IPS-18c (cell line): ENCODE data around the gene IVD.

Source experiments
- H3K4me3 ChIP-seq: 2 replicates; pipeline ENCODE4 v1.7.0; 2013; ENCODE audit warnings: low read depth, mild to moderate bottlenecking, low read length, moderate library complexity; ENCODE audit not compliant: insufficient read depth
- H3K9me3 ChIP-seq: one replicate; pipeline ENCODE4 v1.6.1; 2013; ENCODE audit warnings: mild to moderate bottlenecking, low read length, moderate library complexity; ENCODE audit not compliant: control insufficient read depth, insufficient read depth

Gene IVD

DNA sequence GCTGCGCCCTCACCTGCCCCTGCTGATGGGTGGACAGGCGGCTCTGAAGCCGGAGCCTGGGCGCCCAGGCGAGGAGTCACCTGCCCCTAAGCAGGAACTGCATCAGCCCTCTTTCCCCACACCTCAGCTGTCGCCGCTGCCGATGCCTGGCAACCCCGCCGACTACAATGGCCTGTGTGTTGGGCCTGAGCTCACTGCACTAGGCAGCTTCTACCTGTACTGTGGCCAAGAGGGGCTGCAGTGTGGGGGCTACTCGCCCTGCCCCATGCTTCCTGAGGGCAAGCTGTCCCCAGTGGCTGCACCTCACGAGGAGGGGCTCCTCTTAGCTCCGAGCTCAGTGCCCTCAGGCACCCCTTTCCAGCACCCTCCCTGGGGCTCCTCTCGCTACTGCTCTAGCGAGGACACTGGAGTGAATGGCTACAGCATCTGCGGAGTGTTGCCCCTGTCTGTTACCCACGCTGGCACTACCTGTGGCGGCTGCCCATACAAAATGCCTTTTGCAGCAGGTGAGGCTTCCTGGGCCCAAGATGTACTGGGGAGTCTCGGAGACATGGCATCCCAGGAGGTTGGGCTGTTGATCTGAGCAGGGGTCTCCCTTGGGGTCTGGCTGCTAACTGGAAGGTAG lies 53.9 kb downstream of the IVD start:
- no peak overlapping the region for H3K4me3 ChIP-seq
- H3K9me3 ChIP-seq: no peaks in the 10 kb centered on the region

DNA sequence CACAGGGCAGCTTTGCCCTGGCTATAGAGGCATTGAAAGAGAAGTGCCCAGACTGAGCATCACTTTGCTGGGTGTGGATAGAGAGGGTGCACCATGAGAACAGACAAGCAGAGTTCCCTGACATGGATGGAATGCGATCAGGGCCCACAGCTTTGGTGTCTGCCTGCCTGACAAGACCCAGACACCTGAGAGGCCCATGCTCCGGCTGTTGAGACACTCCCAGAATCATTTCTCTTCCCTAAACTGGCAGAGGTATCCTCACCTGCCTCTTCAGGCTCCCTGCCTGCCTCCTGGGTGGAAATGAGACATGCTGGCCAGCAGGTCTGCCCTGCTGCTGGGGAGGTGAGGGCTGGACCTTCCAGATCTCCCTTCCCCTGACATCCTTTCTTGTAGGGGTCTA lies 54.8 kb downstream of the IVD start:
- no peaks in the 10 kb centered on the region for H3K9me3 ChIP-seq
- H3K4me3 ChIP-seq: no peak overlapping the region

DNA sequence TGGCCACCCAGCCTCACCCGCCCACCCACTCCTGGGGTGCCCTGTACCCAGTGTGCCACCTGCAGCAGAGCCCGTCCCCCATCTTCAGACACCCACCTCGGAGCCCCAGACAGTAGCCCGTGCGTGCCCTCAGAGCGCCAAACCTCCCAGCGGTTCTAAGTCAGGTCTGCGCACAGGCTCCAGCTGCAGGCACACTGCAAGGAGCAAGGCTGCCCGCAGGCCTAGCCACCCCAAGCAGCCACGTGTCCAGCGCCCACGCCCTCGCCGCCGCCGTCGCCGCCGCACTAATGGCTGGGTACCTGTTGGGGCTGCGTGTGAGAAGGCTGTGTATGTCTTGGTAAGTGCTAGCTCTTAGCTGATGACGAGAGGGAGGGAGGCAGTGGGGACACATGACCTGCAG lies 56.4 kb downstream of the IVD start:
- Histone ChIP-seq H3K4me3 (no peak overlapping the region), H3K9me3 (no peaks in the 10 kb centered on the region)

DNA sequence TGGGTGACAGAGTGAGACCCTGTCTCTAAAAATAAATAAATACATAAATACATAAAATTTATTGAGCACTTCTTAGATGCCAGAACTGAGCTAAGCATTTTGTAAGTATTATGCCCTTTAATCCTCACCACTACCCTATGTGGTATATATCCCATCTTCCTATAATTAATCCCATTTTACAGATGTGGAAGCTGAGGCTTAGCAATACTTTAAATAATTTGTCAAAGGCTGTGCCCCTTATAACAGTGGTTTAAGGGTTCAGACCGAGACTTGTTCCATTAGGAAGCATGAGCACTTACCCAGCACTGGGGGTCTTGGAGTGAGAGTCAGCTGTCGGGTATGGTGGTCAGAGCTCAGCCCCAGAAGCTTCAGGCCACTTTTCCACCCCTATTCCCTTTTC lies 57.7 kb downstream of the IVD start:
- H3K9me3 ChIP-seq: no peaks in the 10 kb centered on the region
- H3K4me3 ChIP-seq: no peak overlapping the region

DNA sequence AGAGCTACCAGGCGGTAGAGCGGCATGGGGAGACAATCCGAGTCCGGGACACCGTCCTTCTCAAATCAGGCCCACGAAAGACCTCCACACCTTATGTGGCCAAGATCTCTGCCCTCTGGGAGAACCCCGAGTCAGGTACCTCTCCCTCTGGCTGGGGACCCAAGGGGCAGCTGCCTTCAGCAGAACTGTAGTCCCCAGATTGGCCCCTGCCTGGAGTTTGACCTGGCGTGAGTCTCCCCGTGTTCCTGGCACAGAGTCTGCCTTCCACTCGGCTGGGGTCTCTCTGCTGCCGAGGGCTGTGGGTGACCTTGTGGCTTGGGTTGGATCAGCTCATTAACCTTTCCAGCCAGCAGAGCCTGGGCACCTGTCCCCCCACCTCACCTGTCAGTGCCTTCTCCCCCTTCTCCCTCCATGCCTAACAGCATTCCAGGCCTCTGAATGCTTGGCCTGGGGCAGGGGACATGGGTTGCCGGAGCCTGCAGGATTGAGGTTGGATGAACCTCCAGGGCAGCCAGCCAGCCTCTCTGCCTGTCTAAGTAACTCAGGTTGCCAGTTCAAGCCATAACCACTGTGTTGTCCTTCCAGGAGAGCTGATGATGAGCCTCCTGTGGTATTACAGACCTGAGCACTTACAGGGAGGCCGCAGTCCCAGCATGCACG lies 58.4 kb downstream of the IVD start:
- Histone ChIP-seq H3K4me3 (no peak overlapping the region), H3K9me3 (no peaks in the 10 kb centered on the region)

GRCh38 chr15:40464595-40465185 lies 59.1 kb downstream of the IVD start:
- no peaks in the 10 kb centered on the region for H3K9me3 ChIP-seq
- no peak overlapping the region for H3K4me3 ChIP-seq

DNA sequence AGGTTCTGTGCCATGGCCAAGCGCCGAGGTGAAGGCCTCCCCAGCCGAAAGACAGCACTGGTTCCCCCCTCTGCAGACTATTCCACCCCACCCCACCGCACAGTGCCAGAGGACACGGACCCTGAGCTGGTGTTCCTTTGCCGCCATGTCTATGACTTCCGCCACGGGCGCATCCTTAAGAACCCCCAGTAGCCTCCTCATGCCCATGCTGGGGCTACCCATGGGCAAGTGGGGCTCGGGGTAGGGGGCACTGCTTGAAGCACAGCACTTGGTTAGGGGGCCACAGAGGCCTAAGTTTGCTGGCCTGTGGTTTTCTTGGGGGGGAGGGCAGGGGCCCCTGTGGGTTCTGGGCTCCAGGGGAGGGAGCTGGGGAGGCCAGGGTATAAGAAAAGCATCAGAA lies 60.3 kb downstream of the IVD start:
- no peaks in the 10 kb centered on the region for H3K9me3 ChIP-seq
- no peak overlapping the region for H3K4me3 ChIP-seq

- no peak overlapping the region for H3K4me3 ChIP-seq
- no peaks in the 10 kb centered on the region for H3K9me3 ChIP-seq
Observed at GRCh38 chr15:40466426-40467260, 61.0 kb downstream of the IVD start.

DNA sequence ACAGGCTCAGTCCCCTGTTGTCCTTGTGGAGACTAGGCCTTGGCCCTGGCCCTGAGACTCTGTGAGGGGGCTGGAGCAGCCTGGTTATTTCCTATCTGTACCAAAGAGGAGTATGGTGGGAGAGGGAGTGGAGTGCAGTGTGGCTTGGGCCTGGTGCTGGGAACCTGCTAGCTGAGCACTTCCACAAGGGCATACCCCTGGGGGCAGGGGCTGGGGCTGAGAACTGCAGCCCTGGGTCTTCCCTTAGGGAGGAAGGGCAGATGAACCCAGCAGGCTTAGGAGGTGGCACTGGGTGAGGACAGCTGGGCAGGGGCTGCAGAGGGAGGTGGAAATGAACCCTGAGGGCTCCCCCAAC lies 61.6 kb downstream of the IVD start:
- no peaks in the 10 kb centered on the region for H3K9me3 ChIP-seq
- no peak overlapping the region for H3K4me3 ChIP-seq

DNA sequence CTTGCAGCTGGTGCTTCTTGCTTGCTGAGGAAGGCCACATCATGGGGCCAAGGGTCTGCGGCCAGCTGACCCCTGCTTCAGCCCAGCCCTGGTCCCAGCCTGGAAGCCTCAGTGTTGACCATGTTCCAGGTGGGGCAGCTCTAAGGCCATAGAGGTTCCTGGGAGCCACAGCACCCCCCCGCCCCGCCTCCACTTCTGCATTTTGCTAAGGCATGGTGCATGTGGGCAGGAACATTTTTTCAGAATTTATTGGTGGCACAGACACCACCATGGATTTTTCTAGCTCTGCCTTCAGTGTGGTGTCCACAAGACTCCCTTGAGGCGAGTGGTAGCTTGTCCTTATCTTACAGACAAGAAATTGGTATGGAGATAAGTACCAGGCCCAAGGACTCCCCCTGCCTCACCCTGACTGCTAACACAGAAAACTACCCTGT lies 63.3 kb downstream of the IVD start:
- Histone ChIP-seq H3K9me3 (no peaks in the 10 kb centered on the region), H3K4me3 (no peak overlapping the region)

GRCh38 chr15:40469776-40470390 lies 64.3 kb downstream of the IVD start:
- Histone ChIP-seq H3K9me3 (no peaks in the 10 kb centered on the region), H3K4me3 (0 out of 2 replicates have a peak overlapping the region, but pooled peaks have one; percentile 43)

DNA sequence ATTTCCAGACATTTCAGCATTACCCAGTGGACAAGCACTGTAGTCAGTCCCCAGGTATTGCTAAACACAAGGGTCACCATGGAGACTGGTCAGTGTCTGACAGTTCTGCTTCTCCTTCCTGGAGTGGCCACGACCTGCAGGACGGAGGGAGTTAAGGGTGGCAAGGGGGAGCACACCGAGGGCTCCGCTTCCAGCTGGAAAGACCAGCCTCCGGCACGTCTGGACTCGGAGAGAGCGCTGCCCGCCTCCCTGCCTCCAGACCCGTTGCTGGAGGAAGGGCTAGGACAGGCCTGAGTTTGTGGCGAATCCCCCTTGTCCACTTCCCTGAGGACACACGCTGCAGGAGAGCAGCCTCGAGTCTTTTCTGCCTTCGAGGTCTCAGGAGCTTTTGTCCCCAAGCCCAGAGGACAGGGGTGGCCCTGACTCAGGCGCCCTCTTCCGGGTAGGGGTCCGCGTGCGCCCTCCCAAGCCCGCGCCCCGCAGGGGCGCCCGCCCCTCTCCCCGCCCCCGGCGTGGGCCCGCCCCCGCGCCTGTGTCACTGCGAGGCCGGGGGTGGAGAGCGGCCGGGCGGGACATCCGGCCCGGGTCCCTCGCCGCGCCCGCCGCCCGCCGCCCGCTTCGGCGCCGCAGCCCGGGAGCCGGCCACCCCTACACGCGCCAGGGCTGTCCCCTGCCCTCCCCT lies 65.0 kb downstream of the IVD start, which contains the start of gene CHST14:
Gene CHST14, plus strand, starts transcription at position 562 of the 682 bp plus-strand sequence. CDS start 230 bp downstream, outside the sequence.
- Histone ChIP-seq H3K4me3 (peak within 1 kb of the TSS; percentile 60), H3K9me3 (no peaks in the 10 kb centered on the region)
